TTC549 (cell line): ENCODE measurements around the gene ANKH.
"Not testable (repeated sequence)": the region's sequence is repeated elsewhere in the genome, so short reads cannot be mapped to it uniquely, and the experiment has no call there.

Experiments used
- FAIRE-seq: peaks from 2 replicates; lab custom pipeline; 2012; peaks lifted over from hg19 to GRCh38; lab: Jason Lieb, UNC

The ANKH gene

GRCh38 chr5:14871214-14872069 is at the start of gene ANKH:
Gene ANKH, minus strand, starts transcription at chr5:14871778. Its CDS starts 331 bp downstream, at chr5:14871447.
- no peak for FAIRE-seq

- FAIRE-seq, result no peak
Observed at GRCh38 chr5:14920121-14920520, 48.5 kb upstream of the ANKH start.

GRCh38 chr5:14919106-14919505 is 47.5 kb upstream of the ANKH start:
- not testable (repeated sequence) for FAIRE-seq

GRCh38 chr5:14917719-14918118 is 46.1 kb upstream of the ANKH start:
- no peak for FAIRE-seq

GRCh38 chr5:14915291-14915952 is 43.8 kb upstream of the ANKH start:
- no peak for FAIRE-seq

- FAIRE-seq, result no peak
Observed at GRCh38 chr5:14914623-14915260, 43.2 kb upstream of the ANKH start.

- FAIRE-seq, result no peak
Observed at GRCh38 chr5:14914193-14914592, 42.6 kb upstream of the ANKH start.

- no peak for FAIRE-seq
Observed at GRCh38 chr5:14913096-14913495, 41.5 kb upstream of the ANKH start.

- FAIRE-seq, result no peak
Observed at GRCh38 chr5:14912206-14912605, 40.6 kb upstream of the ANKH start.

- no peak for FAIRE-seq
Observed at GRCh38 chr5:14909369-14909768, 37.8 kb upstream of the ANKH start.

- no peak for FAIRE-seq
Observed at GRCh38 chr5:14908172-14908571, 36.6 kb upstream of the ANKH start.

GRCh38 chr5:14906628-14907027 is 35.0 kb upstream of the ANKH start:
- FAIRE-seq, result no peak

GRCh38 chr5:14902826-14903560 is 31.4 kb upstream of the ANKH start:
- no peak for FAIRE-seq

- no peak for FAIRE-seq
Observed at GRCh38 chr5:14901462-14902051, 30.0 kb upstream of the ANKH start.

GRCh38 chr5:14900693-14901461 is 29.3 kb upstream of the ANKH start:
- FAIRE-seq, result no peak

GRCh38 chr5:14896131-14896530 is 24.6 kb upstream of the ANKH start:
- no peak for FAIRE-seq

GRCh38 chr5:14895301-14895700 is 23.7 kb upstream of the ANKH start:
- no peak for FAIRE-seq

- FAIRE-seq, result no peak
Observed at GRCh38 chr5:14894748-14895147, 23.2 kb upstream of the ANKH start.

- no peak for FAIRE-seq
Observed at GRCh38 chr5:14893381-14893780, 21.8 kb upstream of the ANKH start.

- FAIRE-seq, result no peak
Observed at GRCh38 chr5:14890846-14891245, 19.3 kb upstream of the ANKH start.

GRCh38 chr5:14884062-14884612 is 12.6 kb upstream of the ANKH start:
- FAIRE-seq, result no peak
